ENCODE measurements around the gene CACNA1A.

Gene CACNA1A

GRCh38 chr19:13301627-13302334 is 204.5 kb downstream of the CACNA1A start:
- no peak for DNase-seq

GRCh38 chr19:13300421-13301030 is 205.8 kb downstream of the CACNA1A start:
- DNase-seq: no peak

- no peak for DNase-seq
Observed at GRCh38 chr19:13299838-13300237, 206.4 kb downstream of the CACNA1A start.

- no peak for DNase-seq
Observed at GRCh38 chr19:13298565-13299481, 207.5 kb downstream of the CACNA1A start.

DNA sequence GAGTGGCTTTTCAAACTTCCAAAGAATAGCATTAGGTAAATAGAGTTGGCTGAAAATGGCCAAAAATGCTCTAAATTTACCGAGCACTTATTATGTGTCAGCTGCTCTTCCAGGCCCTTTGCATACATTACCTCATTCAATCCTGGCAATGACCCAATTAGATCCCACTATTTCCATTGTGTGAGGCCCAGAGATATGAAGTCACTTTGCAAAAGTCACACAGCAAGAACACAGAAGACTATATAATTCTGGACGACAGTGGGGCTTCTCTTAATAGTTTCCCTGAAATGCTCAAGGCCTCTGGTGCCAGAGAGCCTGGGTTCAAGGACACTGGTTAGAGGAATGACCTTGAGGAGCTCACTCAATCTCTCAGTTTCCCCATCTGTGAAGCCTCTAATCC is 209.3 kb downstream of the CACNA1A start:
- no peak for DNase-seq

DNA sequence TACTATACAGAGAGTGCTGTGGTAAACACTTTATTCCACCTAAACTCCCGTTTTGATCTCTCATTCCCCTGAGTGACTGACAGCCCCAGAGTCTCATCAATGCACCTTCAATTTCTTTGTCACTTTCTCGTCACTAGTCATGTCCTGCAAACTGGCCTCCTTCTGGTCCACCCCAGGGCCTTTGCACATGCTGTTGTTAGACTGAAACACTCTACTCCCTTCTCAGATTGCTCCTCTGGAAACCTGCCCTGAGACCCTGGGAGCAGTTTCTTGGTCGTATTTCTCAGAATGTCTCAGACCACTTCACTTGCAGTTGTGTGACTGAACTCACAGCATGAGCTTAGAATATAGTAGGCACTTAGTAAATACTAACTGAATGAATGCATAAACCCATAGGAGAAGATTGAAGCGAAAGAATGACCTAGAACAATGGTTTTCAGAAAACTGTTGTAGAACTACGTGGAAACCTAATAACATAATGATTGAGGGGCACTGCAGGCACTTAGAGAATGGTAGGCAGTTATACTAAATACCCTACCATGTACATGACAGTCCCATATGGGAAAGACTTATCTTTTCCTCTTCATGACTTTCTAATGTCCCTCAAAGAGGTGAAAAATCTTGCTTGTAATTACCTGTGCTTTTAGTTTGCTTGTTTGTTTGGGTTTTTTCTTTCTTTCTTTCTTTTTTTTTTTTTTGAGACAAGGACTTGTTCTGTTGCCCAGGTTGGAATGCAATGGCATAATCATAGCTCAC is 211.3 kb downstream of the CACNA1A start:
- no peak for DNase-seq

GRCh38 chr19:13291913-13292312 is 214.4 kb downstream of the CACNA1A start:
- no peak for DNase-seq

- DNase-seq: no peak
Observed at GRCh38 chr19:13290741-13291140, 215.5 kb downstream of the CACNA1A start.

- no peak for DNase-seq
Observed at GRCh38 chr19:13289295-13289694, 217.0 kb downstream of the CACNA1A start.

GRCh38 chr19:13286195-13286985 is 219.9 kb downstream of the CACNA1A start:
- DNase-seq: no peak

DNA sequence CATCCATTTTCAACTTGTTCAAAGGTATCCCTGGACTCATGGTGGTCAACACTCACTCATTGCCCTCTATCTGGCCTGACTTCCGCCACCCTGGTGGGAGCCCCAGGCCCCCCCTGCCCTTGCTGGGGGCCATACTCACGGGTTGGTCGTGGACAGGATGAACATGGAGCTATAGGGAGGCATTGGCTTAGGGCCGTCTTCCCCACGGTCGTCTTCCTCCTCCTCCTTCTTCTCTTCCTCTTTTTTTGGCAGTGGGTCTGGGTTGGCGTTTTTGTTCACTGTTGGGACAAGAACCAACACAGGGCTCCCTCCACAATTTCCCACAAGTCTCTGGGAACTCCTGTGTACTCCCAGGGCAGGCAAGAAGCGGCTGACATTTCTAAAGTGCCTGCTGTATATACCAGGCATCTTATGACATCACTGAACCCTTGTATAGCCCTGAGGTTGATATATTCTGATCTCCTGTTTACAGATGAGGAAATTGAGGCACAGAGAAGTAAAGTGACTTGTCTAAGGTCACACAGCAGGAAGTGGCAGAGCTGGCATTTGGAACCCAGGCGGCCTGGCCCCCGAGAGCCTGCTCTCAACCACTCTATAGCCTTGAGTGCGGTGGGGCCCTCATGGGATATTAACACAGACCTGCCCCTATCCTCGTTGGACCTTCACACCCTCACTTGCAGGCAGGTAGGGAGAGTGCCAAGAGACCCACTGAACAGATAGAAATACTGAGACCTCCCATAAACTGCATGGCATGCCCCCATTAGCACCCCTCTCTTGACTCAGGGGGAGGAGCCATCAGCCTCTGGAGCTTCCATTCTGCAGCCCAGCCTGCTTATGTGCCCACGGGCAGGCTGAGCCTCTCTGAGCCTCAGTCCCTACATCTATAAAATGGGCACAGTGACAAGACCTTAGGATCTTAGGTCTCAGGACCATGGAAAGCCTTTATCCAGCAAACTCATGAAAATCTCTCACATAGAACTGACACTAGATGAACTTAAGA is 221.1 kb downstream of the CACNA1A start:
- DNase-seq: no peak

- DNase-seq: no peak
Observed at GRCh38 chr19:13283871-13284270, 222.4 kb downstream of the CACNA1A start.

- DNase-seq: no peak
Observed at GRCh38 chr19:13282486-13283065, 223.7 kb downstream of the CACNA1A start.

- no peak for DNase-seq
Observed at GRCh38 chr19:13281567-13282291, 224.6 kb downstream of the CACNA1A start.

- peak; percentile 46 for DNase-seq
Observed at GRCh38 chr19:13277104-13277809, 229.0 kb downstream of the CACNA1A start.

DNA sequence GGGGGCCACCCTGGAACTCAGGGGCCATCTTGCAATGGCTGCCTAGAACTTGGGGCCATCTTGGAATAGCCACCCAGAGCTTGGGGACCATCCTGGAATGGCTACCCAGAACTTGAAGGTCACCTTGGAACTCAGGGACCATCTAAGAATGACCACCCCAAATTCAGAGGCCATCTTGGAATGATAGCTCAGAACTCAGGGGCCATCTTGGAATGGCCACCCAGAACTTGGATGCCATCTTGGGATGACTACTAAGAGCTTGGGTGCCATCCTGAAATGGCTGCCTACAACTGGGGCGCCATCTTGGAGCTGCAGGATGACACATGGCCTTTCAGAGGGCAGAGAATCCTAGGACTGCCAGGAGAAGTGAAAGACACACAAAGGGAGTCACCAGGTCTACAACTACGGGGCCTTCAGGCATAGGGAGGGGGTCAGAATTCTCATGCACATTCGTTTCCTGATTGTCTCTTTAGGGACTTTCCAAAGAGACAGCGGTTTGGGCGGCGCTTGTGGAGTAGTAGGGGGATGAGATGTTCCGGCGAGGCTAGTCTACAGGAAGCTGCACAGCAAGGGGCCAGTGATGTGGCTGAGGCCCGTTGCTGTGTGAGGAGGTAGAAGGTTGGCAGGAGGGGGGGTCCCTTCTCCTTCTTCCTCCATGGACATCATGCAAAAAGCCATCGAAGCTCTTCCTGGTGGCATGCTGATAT is 231.1 kb downstream of the CACNA1A start:
- DNase-seq: no peak

DNA sequence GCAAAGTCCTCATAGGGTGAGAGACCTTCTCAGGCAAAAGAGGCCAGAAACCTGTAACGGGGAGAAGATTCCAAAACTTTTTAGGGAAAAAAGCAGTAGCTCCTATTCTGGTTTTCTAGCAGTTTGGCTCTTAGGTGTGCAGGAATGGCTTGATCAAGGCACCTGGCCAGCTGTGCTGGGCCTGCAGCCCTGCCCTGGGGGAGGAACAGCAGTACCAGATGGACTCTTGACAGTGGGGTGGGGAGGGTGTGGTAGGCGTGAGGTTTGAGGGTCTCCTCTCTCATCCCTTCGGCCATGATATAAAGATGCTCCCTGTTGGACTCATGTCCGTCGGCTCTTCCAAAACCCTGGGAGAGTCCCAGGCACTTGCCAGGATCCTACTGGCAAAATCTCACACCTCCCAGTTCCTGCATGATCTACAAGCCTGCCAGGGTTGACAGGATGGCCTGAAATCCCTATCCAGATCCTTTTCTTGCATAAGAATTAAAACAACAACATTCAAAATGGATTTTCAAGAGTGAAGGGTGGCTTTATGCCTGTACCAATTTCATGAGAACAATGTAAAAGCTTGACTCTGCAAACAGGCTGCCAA is 235.7 kb downstream of the CACNA1A start:
- DNase-seq: no peak

DNA sequence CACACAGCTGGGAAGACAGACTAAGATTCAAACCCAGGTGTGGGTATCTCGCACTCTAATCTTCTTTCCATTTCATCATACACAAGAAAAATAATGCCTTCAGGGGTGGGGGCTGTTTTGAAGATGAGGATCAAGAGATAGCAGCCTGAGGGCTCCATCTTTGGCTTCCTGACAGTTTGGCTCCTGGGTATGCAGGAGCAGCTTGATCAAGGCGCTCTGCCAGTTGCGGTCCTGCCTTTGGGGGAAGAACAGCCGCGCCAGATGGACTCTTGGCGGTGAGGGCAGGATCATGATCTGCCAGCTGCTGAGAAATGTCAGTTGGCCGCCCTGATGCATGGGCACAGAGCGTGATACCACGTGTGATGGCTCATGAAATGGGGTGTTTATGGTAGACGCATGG is 236.9 kb downstream of the CACNA1A start:
- DNase-seq: no peak
